DOHH2 (cell line): ENCODE data around the gene TRAPPC1.

Experiments
- CTCF ChIP-seq: fragments of 200-600 bp; sonication (generic); IDR thresholded peaks from one replicate; pipeline ENCODE4 v1.5.1; 2014; ENCODE audit warnings: antibody characterized with exemption, mild to moderate bottlenecking, low read depth, low read length; ENCODE audit not compliant: poor library complexity, severe bottlenecking
- EZH2phosphoT487 ChIP-seq: fragments of 200-600 bp; sonication (generic); IDR thresholded peaks from 2 replicates; pipeline ENCODE4 v1.6.1; 2017; ENCODE audit warnings: borderline replicate concordance, mild to moderate bottlenecking, antibody characterized with exemption, low read length, moderate library complexity, mixed read lengths

DNA sequence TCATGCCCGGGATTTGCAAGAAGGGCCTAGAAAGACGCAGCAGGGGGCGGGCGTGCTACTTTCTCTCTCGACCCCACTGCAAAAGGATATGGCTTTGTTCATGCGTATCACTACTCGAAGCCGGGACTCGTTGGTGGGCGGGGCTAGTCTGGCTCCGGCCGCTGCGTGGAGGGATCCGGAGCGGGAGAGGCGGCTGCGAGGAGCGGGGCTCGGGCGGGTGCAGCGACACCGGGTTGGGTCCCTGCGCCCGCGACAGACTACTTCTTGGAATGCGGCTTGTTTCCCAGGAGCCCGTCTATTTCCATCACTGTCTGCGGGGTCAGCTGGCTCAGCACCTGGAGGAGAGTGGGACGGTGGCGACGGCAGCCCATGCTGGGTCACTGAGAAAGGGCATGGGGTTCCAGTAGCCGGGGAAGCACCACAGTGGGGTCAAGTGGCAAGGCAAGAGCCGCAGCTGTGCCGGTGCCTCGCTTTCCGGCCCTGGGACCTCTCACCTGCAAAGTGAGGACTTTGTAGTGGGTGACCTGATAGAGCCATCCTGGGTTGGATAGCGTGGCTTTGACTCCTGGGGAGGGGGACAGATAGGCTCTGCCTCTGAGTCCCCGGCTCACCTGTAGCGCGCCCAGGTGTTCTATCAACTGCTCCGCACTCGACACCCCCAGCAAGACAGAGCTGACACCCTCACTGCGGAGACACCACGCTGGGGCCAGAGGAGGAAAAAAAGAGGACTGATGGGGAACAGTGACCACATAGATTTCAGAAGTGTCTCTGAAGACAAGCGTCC lies 8.7 kb downstream of the TRAPPC1 start:
- TF ChIP-seq CTCF (peak; percentile 30), EZH2phosphoT487 (no peak)
